COLO668 (cell line): ENCODE results near the gene ZNF746.
"Not testable (repeated sequence)": the region's sequence is repeated elsewhere in the genome, so short reads cannot be mapped to it uniquely, and the experiment has no call there.

Experiments used
- DNase-seq: peaks from one replicate; lab custom pipeline; 2025; ENCODE audit not compliant: unreplicated experiment; lab: John Stamatoyannopoulos, UW

Gene ZNF746

GRCh38 chr7:149497467-149498261 is at the start of gene ZNF746:
ZNF746 (minus strand) TSS chr7:149497809; CDS start chr7:149497536, 273 bp downstream.
- peak; percentile 88 for DNase-seq

DNA sequence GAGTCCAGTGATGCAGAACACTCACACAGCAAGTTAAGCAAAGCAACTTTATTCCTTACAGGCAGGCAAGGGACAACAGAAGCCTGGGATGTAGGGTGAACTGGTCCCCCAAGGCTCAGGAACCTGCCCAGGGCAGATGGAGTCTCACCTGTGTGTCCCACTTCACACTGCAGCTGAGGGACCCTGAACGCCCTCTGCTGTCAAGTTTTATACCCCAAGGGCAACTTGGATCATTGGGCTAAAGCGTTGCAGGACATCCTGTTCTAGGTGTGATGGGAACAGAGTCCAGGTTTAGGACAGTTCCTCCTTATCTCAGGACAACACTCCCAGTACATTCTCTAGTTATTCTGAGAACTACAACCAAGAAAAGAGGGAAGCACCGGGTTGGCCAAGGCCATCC is 49.5 kb upstream of the ZNF746 start:
- DNase-seq, result no peak

DNA sequence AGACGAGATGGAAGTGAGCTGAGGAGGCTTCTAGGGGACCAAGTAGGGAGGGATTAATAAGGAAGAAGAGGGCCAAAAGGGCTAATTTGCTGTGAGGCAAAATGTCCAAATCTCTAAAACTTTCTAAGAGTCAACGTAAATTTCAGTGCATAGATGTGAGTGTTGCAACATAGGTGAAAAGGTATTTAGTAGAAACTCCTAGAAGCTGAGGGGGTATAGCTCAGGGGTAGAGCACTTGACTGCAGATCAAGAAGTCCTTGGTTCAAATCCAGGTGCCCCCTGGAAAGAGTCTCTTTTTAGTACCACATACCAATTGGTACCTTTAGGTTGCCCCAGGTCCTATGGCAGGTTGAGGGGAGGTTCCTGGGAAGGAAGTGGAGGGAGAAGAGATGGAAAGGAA is 48.7 kb upstream of the ZNF746 start:
- no peak for DNase-seq

DNA sequence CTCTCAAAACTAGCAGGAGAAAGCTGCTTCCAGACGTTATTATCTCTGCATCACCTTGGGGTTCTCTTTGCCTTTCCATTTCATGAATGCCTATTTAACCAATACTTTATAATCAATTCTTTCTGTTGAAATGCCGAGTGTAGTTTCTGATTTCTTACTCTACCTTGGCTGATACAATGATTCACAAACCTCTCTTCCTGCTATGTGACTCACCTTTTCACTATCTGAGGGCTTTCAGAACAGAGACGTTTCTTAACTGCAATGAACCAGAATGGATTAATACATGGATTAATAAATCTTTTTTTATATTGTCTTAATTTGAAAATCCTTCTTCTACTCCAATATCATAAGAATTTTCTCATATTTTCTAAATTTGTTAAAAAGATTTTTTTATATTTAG is 46.4 kb upstream of the ZNF746 start:
- DNase-seq, result no peak

DNA sequence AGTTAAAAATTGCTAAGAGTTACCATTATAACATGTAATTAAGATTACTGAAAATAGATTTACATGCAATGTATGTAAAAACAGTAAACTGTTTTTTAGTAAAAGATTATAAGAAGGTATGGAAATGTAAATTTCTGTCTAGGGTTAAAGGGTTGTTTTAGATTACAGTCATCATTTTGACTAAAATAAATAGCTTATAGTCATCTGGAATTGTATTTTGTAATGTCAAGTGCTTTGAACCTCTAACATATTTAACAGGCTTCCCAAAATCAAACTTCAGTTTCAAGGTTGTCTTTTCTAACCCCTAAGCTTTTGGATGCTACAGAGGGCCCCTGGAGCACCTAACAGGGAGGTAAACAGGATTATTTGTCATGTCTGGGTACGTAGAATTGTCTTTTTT is 35.0 kb upstream of the ZNF746 start:
- no peak for DNase-seq

DNA sequence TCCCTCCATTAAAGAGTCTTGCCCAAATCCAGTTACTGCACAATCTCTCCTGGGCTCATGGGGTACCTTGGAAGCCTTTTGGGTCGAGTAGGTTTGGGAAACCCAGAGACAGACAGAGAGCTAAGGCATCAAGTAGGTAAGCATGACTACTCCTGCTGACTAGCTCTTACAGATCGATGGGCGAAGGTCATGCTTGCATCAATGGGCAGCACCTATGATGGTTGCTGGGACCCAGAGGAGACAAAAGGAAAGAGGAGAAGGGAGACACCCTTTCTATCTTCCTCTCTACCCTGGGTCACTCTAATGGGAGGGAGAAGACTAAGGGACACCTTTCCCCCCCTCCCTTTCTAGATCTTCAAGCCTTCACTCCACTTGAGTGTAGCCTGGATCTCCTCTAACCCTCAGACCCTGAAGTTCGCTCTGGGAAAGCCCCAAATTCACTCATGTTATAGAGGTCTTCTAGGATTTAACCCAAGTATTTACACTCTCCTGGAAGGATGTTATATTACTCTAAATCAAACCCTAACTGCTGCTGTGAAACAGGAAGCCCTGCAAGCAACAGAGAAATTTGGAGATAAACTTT is 31.6 kb upstream of the ZNF746 start:
- DNase-seq, result no peak

DNA sequence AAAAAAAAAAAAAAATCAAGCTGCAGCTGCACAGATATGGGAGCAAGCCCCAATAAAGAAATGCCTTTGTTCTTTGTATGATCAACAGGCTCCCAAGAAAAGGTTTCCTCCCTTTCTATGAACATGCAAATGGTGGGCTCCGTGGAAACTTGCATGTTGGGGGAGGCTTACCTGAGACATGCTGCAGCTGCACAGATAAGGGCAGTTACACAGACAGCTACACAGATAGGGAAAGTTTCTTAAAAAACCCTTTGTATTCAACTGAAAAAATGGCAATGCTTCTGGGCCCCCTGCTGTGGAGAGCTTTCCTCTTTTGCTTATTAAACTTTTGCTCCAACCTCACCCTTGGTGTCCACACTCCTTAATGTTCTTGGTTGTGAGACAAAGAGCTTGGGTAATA is 29.8 kb upstream of the ZNF746 start:
- DNase-seq, result no peak

GRCh38 chr7:149525280-149525679 is 27.7 kb upstream of the ZNF746 start:
- DNase-seq, result no peak

- no peak for DNase-seq
Observed at GRCh38 chr7:149524394-149524793, 26.8 kb upstream of the ZNF746 start.

- no peak for DNase-seq
Observed at GRCh38 chr7:149510248-149510647, 12.6 kb upstream of the ZNF746 start.

DNA sequence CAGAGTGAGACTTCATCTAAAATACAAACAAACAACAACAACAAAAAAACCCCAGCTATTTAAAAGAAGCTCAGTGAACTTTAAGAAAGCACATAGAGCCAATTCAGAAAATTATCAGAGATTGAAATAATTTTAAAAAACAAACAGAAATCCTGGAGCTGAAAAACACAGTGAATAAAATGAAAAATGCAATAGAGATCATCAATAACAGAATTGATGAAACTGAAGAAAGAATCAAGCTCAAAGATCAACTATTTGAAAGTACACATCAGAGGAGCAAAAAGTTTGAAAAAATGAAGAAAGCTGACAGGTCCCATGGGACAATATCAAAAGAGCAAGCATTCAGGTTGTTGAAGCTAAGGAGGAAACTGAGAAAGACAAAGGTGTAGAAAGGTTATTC is 12.2 kb upstream of the ZNF746 start:
- no peak for DNase-seq

DNA sequence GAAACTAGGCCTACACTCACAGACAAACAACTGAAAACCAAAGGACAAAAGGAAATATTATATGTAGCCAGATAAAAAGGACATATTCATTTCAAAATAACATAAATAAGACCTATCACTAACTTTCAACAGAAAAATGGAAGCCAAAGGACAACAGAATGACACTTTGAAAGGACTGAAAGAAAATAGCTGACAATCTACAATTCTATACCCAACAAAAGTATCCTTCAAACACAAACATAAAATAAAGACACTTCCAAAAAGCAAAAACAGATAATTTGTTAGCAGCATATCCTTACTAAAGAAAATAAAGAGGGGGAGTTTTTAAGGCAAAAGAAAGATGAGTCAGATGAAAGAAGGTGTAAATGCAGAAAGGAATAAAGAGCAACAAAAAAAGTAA is 7.9 kb upstream of the ZNF746 start:
- no peak for DNase-seq

DNA sequence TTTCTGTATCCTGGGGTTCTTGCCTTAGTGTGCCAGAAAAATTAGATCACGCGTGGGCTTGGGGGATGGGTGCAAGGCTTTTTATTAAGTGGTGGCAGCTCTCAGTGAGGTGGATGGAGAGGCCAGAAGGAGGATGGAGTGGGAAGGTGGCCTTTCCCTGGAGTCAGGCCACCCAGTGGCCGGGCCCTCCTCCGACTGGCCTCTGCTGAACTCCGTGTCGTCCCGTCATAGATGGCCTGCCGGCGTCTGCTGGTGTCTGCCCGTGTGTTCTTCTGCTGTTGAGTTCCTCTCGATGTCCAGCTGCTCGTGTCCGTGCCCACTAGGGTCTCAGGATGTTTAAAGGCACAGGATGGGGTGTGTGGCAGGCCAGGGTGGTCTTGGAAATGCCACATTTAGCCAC is 4.0 kb upstream of the ZNF746 start:
- DNase-seq, result no peak

DNA sequence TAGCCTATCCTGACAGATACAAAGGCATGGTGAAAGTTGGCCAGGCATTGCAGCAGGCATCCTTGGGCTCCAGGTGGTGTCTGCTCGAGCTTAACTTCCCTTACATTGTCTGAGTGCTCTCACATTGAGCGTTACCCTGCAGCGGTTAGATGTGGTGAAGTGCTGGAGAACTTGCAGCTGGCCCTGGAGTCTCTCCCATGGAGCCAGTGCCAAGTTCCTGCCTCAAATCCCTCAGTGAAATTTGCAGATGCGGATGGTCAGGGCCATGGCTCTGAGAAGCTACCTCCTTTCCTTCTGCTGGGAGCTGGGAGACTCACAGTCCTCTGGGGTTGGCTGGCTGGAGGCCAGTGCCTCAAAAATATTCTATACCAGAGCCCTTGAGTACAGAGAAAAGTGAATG is 3.3 kb upstream of the ZNF746 start:
- no peak for DNase-seq

GRCh38 chr7:149500201-149500600 is 2.6 kb upstream of the ZNF746 start:
- DNase-seq, result no peak

- DNase-seq, result no peak
Observed at GRCh38 chr7:149498811-149499210, 1.2 kb upstream of the ZNF746 start.

- DNase-seq, result peak; percentile 38
Observed at GRCh38 chr7:149496642-149497391, 792 bp downstream of the ZNF746 start.

DNA sequence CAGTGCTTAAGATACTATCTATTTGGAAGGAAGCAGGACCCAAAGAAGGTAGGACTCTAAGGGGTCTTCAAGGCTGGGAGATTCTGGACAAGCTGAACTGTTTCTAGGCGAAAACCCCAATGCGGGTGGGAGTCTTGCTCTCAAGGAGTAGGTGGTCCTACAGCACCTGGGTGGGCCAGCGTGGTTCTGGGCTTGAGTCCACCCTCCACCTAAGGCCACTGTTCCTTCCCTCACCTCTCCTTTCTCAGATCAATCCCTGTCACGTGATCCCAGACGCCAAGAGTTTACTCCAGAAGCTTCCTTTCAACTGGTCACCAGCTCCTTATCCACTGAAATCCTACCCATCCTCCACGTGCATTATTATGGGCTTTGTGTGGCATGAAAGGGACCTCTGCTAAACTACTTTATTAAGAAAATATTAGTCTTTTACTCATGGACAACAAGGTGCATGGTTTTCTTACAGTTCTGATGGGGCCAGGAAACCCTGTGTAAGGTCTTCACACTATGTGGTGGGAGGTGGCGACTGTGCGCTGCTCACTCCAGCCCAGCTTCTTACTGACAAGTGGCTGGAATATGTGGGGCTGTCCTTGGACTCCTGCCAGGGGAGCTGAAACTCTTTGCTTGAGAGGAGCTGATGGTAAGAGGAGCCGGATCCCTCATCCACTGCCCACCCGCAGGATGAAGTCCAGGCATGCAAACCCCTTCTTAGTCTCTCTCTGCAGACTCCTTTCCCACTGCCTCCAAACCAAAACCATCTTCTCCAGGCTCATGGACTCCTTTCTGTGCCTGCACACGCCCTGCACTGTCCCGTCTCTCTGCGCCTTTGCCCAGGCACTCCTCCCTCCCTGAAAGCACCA is 1.6 kb downstream of the ZNF746 start:
- DNase-seq, result peak; percentile 12

GRCh38 chr7:149494738-149495368 is 2.8 kb downstream of the ZNF746 start:
- no peak for DNase-seq

DNA sequence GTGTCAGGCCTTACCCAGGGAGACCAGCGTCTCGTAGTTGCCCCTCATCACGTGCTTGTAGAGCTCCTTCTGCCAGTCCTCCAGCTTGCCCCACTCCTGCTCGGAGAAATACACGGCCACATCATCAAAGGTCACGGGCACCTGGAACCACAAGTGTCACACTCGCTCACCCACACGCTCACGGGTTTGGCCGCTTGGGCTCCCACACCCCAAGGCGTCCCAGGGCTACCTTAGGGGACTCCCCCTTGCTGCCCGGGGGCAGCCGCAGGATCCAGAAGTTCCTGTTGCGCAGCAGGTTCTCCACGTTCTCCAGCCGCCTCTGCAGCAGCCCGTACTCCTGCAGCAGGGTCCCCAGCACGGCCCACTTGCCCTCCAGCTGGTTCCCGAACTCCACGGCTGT is 3.6 kb downstream of the ZNF746 start:
- DNase-seq, result not testable (repeated sequence)

GRCh38 chr7:149493366-149493765 is 4.2 kb downstream of the ZNF746 start:
- DNase-seq, result no peak
